Measurements from ENCODE around the gene GAGE12D.
"Not testable (repeated sequence)": the region's sequence is repeated elsewhere in the genome, so short reads cannot be mapped to it uniquely, and the experiment has no call there.

Gene GAGE12D, protein sequence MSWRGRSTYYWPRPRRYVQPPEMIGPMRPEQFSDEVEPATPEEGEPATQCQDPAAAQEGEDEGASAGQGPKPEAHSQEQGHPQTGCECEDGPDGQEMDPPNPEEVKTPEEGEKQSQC

GRCh38 chrX:49541433-49541832 is at the start of gene GAGE12D:
Gene GAGE12D (plus strand): TSS chrX:49541733. CDS start chrX:49542888, 1,155 bp downstream.
- not testable (repeated sequence) for H3K27ac Mint-ChIP-seq, H3K4me1 Mint-ChIP-seq, H3K36me3 Mint-ChIP-seq, H3K27me3 Mint-ChIP-seq, H3K4me3 Mint-ChIP-seq, H3K9me3 Mint-ChIP-seq

DNA sequence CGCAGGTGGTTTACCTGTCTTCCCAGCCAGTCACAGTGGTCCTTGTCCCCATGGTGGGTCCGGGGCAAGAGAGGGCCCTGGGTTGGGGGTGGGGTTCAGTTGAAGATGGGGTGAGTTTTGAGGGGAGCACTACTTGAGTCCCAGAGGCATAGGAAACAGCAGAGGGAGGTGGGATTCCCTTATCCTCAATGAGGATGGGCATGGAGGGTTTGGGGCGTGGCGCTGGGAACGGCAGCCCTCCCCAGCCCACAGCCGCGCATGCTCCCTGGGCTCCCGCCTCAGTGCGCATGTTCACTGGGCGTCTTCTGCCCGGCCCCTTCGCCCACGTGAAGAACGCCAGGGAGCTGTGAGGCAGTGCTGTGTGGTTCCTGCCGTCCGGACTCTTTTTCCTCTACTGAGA is 9.7 kb upstream of the GAGE12D start, which contains the start of gene GAGE12C:
TSS of gene GAGE12C (plus strand) at position 301 of the 400 bp plus-strand sequence. CDS start 1,155 bp downstream, outside the sequence.
- not testable (repeated sequence) for H3K27me3 Mint-ChIP-seq, H3K9me3 Mint-ChIP-seq, H3K27ac Mint-ChIP-seq

DNA sequence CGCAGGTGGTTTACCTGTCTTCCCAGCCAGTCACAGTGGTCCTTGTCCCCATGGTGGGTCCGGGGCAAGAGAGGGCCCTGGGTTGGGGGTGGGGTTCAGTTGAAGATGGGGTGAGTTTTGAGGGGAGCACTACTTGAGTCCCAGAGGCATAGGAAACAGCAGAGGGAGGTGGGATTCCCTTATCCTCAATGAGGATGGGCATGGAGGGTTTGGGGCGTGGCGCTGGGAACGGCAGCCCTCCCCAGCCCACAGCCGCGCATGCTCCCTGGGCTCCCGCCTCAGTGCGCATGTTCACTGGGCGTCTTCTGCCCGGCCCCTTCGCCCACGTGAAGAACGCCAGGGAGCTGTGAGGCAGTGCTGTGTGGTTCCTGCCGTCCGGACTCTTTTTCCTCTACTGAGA is 9.5 kb downstream of the GAGE12D start, which contains the start of gene GAGE12E:
TSS of gene GAGE12E (plus strand) at position 301 of the 400 bp plus-strand sequence. CDS start 1,155 bp downstream, outside the sequence.
- H3K4me3 Mint-ChIP-seq, H3K27me3 Mint-ChIP-seq, H3K4me1 Mint-ChIP-seq, H3K36me3 Mint-ChIP-seq, H3K9me3 Mint-ChIP-seq, H3K27ac Mint-ChIP-seq: not testable (repeated sequence)

More for the DNA sequence above, 9.7 kb upstream of the GAGE12D start, which contains the start of gene GAGE12C:
- H3K4me1 Mint-ChIP-seq, H3K4me3 Mint-ChIP-seq, H3K36me3 Mint-ChIP-seq: not testable (repeated sequence)

DNA sequence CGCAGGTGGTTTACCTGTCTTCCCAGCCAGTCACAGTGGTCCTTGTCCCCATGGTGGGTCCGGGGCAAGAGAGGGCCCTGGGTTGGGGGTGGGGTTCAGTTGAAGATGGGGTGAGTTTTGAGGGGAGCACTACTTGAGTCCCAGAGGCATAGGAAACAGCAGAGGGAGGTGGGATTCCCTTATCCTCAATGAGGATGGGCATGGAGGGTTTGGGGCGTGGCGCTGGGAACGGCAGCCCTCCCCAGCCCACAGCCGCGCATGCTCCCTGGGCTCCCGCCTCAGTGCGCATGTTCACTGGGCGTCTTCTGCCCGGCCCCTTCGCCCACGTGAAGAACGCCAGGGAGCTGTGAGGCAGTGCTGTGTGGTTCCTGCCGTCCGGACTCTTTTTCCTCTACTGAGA is 19.0 kb downstream of the GAGE12D start, which contains the start of gene GAGE12F:
TSS of gene GAGE12F (plus strand) at position 301 of the 400 bp plus-strand sequence. CDS start 1,155 bp downstream, outside the sequence.
- not testable (repeated sequence) for H3K9me3 Mint-ChIP-seq, H3K36me3 Mint-ChIP-seq, H3K4me1 Mint-ChIP-seq, H3K4me3 Mint-ChIP-seq, H3K27ac Mint-ChIP-seq, H3K27me3 Mint-ChIP-seq

GRCh38 chrX:49568728-49569127 is 27.2 kb downstream of the GAGE12D start:
- not testable (repeated sequence) for H3K9me3 Mint-ChIP-seq, H3K4me1 Mint-ChIP-seq, H3K36me3 Mint-ChIP-seq, H3K27me3 Mint-ChIP-seq, H3K27ac Mint-ChIP-seq, H3K4me3 Mint-ChIP-seq

DNA sequence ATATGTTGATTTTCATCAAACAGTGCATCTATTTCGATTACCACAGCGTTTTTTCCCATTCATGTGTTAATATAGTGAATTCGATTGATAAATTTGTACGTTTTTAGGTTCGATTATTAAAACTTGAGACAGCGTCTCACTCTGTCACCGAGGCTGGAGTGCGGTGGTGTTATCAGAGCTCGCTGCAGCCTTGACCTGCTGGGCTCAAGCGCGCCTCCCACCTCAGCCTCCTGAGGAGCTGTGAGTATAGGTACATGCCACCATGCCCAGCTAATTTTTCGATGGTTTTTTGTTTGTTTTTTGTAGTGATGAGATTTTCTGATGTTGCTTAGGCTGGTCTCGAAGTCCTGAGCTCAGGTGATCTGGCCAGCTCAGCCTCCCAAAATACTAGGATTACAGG is 27.6 kb downstream of the GAGE12D start:
- not testable (repeated sequence) for H3K4me1 Mint-ChIP-seq, H3K4me3 Mint-ChIP-seq, H3K27me3 Mint-ChIP-seq, H3K36me3 Mint-ChIP-seq, H3K9me3 Mint-ChIP-seq, H3K27ac Mint-ChIP-seq

GRCh38 chrX:49570100-49570499 is 28.6 kb downstream of the GAGE12D start, which contains the start of gene GAGE12G:
Gene GAGE12G (plus strand): TSS chrX:49570400. CDS start chrX:49571555, 1,155 bp downstream.
- not testable (repeated sequence) for H3K27me3 Mint-ChIP-seq, H3K4me3 Mint-ChIP-seq, H3K4me1 Mint-ChIP-seq, H3K27ac Mint-ChIP-seq, H3K36me3 Mint-ChIP-seq, H3K9me3 Mint-ChIP-seq

DNA sequence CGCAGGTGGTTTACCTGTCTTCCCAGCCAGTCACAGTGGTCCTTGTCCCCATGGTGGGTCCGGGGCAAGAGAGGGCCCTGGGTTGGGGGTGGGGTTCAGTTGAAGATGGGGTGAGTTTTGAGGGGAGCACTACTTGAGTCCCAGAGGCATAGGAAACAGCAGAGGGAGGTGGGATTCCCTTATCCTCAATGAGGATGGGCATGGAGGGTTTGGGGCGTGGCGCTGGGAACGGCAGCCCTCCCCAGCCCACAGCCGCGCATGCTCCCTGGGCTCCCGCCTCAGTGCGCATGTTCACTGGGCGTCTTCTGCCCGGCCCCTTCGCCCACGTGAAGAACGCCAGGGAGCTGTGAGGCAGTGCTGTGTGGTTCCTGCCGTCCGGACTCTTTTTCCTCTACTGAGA is 38.1 kb downstream of the GAGE12D start, which contains the start of gene GAGE12H:
TSS of gene GAGE12H (plus strand) at position 301 of the 400 bp plus-strand sequence. CDS start 1,155 bp downstream, outside the sequence.
- not testable (repeated sequence) for H3K27ac Mint-ChIP-seq, H3K4me1 Mint-ChIP-seq, H3K4me3 Mint-ChIP-seq, H3K9me3 Mint-ChIP-seq, H3K36me3 Mint-ChIP-seq, H3K27me3 Mint-ChIP-seq

- H3K27me3 Mint-ChIP-seq, H3K9me3 Mint-ChIP-seq, H3K36me3 Mint-ChIP-seq, H3K4me3 Mint-ChIP-seq, H3K4me1 Mint-ChIP-seq, H3K27ac Mint-ChIP-seq: not testable (repeated sequence)
These were observed 47.7 kb downstream of the GAGE12D start, which contains the start of gene GAGE2A for GRCh38 chrX:49589196-49589595. Gene GAGE2A (plus strand): TSS chrX:49589496. CDS start chrX:49590651, 1,155 bp downstream.

GRCh38 chrX:49589769-49590478 is 48.4 kb downstream of the GAGE12D start:
- not testable (repeated sequence) for H3K9me3 Mint-ChIP-seq, H3K36me3 Mint-ChIP-seq, H3K27me3 Mint-ChIP-seq

DNA sequence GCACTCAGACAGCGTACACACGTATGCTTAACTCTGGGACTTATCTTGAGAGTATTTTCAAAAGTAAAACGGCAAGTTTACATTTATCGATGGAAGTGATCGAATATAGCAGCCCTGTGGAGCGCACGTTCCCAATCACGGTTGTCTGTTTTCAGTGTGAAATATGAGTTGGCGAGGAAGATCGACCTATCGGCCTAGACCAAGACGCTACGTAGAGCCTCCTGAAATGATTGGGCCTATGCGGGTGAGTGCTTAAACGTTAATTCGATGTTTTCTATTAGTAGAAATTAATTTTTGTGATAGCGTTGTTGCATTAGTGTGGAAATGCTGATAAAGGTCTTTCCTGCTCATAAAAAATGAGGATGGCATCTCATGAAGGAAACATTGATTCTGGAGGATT is 49.0 kb downstream of the GAGE12D start:
- H3K4me3 Mint-ChIP-seq, H3K4me1 Mint-ChIP-seq, H3K27me3 Mint-ChIP-seq: not testable (repeated sequence)

More at GRCh38 chrX:49589769-49590478, 48.4 kb downstream of the GAGE12D start:
- not testable (repeated sequence) for H3K27ac Mint-ChIP-seq, H3K4me1 Mint-ChIP-seq, H3K4me3 Mint-ChIP-seq

More for the DNA sequence above, 49.0 kb downstream of the GAGE12D start:
- not testable (repeated sequence) for H3K9me3 Mint-ChIP-seq, H3K27ac Mint-ChIP-seq, H3K36me3 Mint-ChIP-seq

All from activated naive CD4-positive, alpha-beta T cell treated with anti-CD3 and anti-CD28 coated beads, Interleukin-2, amount 50 U/mL, for 24 hours (primary cell).